Measurements from ENCODE around the gene ITM2C.

The ITM2C gene

GRCh38 chr2:230908595-230909191, 44.0 kb downstream of the ITM2C start:
- DNase-seq, result peak in 1 of 5 donors; percentile 80

GRCh38 chr2:230909841-230910545, 45.3 kb downstream of the ITM2C start:
- DNase-seq, result no peak

GRCh38 chr2:230910546-230911177, 45.9 kb downstream of the ITM2C start:
- DNase-seq, result peak in 1 of 5 donors; percentile 49

GRCh38 chr2:230912046-230912445, 47.3 kb downstream of the ITM2C start:
- no peak for DNase-seq

GRCh38 chr2:230912724-230913123, 48.0 kb downstream of the ITM2C start:
- no peak for DNase-seq

GRCh38 chr2:230913406-230914143, 48.8 kb downstream of the ITM2C start:
- DNase-seq, result no peak

GRCh38 chr2:230914886-230915285, 50.1 kb downstream of the ITM2C start:
- no peak for DNase-seq

GRCh38 chr2:230915319-230915718, 50.6 kb downstream of the ITM2C start:
- no peak for DNase-seq

GRCh38 chr2:230916218-230916617, 51.5 kb downstream of the ITM2C start:
- no peak for DNase-seq

- no peak for DNase-seq
These were observed 54.5 kb downstream of the ITM2C start for GRCh38 chr2:230919240-230919639.

GRCh38 chr2:230919681-230920080, 54.9 kb downstream of the ITM2C start:
- no peak for DNase-seq

GRCh38 chr2:230920167-230920566, 55.4 kb downstream of the ITM2C start:
- peak in 1 of 5 donors; percentile 45 for DNase-seq

- DNase-seq, result no peak
These were observed 57.3 kb downstream of the ITM2C start for GRCh38 chr2:230921806-230922595.

- DNase-seq, result no peak
These were observed 58.4 kb downstream of the ITM2C start for GRCh38 chr2:230922951-230923717.

GRCh38 chr2:230924092-230924469, 59.3 kb downstream of the ITM2C start:
- DNase-seq, result no peak

- peak in 3 of 5 donors; percentile 34 to 83 (median 40) for DNase-seq
These were observed 60.0 kb downstream of the ITM2C start, which contains the start of gene GPR55 for GRCh38 chr2:230924470-230925341. TSS of gene GPR55 (minus strand) at chr2:230925242. CDS start at chr2:230910962, 14,280 bp downstream.

- DNase-seq, result no peak
These were observed 60.7 kb downstream of the ITM2C start for GRCh38 chr2:230925443-230925878.

- DNase-seq, result peak in 1 of 5 donors; percentile 61
These were observed 61.4 kb downstream of the ITM2C start for GRCh38 chr2:230925879-230926765.

- no peak for DNase-seq
These were observed 63.1 kb downstream of the ITM2C start for GRCh38 chr2:230927711-230928341.

Measured in T-helper 1 cell (primary cell).